Colon (tissue), 2 donors: ENCODE results near the gene TIGD3.
"Not testable (repeated sequence)": the region's sequence is repeated elsewhere in the genome, so short reads cannot be mapped to it uniquely, and the experiment has no call there.

Experiments used
- FAIRE-seq: peaks from 2 replicates; lab custom pipeline; 2012; peaks lifted over from hg19 to GRCh38; lab: Jason Lieb, UNC
- donor health status: control.
- donor health status: control.

The TIGD3 gene

DNA sequence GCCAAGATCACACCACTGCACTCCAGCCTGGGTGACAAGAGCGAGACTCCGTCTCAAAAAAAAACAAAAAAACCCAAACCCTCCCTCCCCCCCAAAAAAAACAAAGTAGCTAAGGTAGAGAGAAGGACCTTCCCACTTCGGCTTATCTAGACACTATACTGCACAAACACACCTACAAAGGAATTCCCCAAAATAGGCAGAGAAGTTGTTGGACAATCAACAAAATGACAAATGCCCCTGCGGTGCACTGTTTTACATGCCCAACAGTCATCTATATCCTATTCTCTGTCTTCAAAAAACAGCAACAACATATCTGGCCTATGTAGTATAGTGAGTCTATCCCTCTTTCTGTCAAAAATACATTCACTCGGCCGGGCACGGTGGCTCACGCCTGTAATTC is 27.5 kb upstream of the TIGD3 start:
- FAIRE-seq = no peak

- FAIRE-seq = no peak
Measured at GRCh38 chr11:65329478-65329877, 25.1 kb upstream of the TIGD3 start.

DNA sequence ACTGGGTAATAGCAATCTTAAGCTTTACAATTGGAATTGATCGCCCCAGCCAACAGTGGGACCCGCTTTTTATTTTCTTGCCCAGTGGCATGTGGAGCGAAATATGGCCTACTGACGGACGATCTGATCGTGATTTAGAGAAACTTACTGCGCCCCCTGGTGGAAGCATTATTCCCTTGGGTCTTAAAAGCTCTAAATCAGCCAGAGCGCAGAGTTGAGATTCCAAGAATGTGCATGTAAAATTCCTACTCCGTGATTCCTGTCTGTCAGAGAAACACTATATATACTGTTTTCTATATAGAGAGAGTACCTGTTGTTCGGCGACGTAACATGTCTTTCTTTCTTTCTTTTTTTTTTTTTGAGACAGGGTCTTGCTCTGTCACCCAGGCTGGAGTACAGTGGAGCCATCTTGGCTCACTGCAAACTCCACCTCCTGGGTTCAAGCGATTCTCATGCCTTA is 24.6 kb upstream of the TIGD3 start:
- no peak for FAIRE-seq

- no peak for FAIRE-seq
Measured at GRCh38 chr11:65330544-65330943, 24.0 kb upstream of the TIGD3 start.

- FAIRE-seq = not testable (repeated sequence)
Measured at GRCh38 chr11:65332591-65332990, 22.0 kb upstream of the TIGD3 start.

- no peak for FAIRE-seq
Measured at GRCh38 chr11:65334696-65335295, 19.8 kb upstream of the TIGD3 start.

GRCh38 chr11:65338676-65339075 is 15.9 kb upstream of the TIGD3 start:
- FAIRE-seq = no peak

- FAIRE-seq = no peak
Measured at GRCh38 chr11:65340226-65340625, 14.3 kb upstream of the TIGD3 start.

DNA sequence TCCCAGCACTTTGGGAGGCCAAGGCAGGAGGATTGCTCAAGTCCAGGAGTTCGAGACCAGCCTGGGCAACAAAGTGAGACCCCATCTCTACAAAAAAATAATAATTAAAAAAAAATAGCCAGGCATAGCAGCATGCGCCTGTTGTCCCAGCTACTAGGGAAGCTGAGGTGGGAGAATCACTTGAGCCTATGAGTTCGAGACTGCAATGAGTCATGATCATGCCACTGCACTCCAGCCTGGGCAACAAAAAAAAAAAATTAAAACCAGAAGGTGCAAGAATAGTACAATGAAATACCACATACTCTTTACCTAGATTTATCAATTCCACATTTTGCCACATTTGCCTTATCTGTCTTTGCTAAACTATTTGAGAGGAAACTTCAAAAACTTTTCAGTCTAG is 12.7 kb upstream of the TIGD3 start:
- FAIRE-seq = no peak

GRCh38 chr11:65351511-65351910 is 3.0 kb upstream of the TIGD3 start:
- no peak for FAIRE-seq

- FAIRE-seq = no peak
Measured at GRCh38 chr11:65352783-65353182, 1.8 kb upstream of the TIGD3 start.

DNA sequence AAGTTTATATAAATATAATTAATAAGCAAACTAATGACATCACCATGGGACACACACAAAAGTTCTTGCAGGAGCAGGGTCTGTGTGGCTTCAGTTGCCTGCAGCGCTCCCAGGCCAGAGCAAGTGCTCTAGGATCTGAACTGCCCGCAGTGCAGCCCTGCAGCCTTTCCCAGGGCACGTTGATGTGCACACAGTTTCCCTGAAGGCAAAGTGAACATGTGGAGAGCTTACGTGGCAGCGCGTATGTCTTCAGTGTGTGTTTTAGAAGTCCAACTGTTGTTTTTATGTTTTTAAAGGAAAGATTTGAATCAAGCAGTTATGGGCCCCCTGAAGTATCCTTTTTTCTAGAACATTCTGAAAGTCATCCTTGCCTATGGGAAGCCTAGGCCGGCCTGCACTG is 1.2 kb upstream of the TIGD3 start:
- no peak for FAIRE-seq

DNA sequence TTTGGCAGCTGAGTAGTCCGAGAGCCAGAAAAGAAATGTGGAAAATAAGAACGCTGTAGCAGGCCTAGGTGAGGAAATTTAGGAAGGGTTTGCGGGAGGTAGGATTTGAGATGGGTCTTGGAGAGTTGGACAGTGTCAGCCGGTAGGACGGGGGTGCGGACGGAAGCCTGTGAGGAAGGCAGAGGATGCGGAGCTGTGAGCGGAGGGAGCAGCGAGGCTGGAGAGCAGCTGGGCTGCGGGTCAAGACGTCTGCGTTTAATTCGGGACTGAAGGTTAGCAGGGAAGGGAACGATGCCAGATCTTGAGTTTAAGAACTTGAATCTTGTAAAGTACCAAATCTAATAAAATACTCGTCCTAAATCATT is 669 bp upstream of the TIGD3 start:
- FAIRE-seq = no peak

DNA sequence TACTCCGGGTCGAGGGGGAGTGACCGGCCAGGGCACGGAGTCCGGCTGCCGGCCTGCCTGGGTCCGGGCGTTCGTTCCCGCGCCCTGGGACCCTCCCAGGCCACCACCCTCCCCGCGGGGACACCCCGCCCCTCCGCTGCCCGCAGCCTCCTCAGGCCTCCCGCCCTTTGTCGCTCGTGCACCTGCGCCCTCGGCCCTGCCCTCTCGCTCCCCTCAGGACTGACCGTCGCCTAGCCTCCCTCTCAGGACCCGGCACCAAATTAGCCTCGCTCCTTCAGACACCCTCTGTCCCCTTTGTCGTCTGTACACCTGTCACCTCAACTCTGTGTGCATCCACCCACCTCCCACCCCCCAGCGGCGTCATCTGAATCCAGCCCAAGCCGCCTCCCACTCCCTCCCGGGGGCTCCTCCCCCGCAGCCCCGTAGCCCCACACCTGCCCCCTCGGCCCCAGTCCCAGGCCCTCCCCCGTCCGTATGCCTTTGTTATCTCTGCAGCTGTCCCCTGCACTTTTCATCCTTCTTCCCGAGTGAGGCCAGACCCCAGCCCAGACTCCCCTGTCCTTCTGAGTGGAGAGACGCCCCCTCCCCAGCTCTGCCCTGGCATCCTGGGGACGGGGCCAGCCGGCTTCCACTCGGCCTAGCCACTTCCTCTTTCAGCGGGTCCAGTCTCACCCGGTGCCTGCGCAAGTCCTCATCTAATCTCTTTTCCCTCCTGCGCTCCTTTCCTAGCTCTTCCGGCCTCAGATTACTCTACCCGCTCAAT is 643 bp downstream of the TIGD3 start:
- FAIRE-seq = no peak

DNA sequence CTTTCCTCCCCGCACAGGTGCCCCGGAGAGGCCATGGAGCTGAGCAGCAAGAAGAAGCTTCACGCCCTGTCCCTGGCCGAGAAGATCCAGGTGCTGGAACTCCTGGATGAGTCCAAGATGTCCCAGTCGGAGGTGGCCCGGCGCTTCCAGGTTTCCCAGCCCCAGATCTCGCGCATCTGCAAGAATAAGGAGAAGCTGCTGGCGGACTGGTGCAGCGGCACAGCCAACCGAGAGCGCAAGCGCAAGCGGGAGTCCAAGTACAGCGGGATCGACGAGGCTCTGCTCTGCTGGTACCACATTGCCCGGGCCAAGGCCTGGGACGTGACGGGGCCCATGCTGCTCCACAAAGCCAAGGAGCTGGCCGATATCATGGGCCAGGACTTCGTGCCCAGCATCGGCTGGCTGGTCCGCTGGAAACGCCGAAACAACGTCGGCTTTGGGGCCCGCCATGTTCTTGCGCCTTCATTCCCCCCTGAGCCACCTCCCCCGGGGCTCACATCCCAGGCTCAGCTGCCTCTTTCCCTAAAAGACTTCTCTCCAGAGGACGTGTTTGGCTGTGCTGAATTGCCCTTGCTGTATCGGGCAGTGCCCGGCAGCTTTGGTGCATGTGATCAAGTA is 1.3 kb downstream of the TIGD3 start:
- FAIRE-seq = no peak

- no peak for FAIRE-seq
Measured at GRCh38 chr11:65356394-65356972, 1.9 kb downstream of the TIGD3 start.

GRCh38 chr11:65357856-65358356 is 3.4 kb downstream of the TIGD3 start:
- no peak for FAIRE-seq

GRCh38 chr11:65362320-65362931 is 7.9 kb downstream of the TIGD3 start:
- FAIRE-seq = no peak

- FAIRE-seq = no peak
Measured at GRCh38 chr11:65362966-65363365, 8.4 kb downstream of the TIGD3 start.

DNA sequence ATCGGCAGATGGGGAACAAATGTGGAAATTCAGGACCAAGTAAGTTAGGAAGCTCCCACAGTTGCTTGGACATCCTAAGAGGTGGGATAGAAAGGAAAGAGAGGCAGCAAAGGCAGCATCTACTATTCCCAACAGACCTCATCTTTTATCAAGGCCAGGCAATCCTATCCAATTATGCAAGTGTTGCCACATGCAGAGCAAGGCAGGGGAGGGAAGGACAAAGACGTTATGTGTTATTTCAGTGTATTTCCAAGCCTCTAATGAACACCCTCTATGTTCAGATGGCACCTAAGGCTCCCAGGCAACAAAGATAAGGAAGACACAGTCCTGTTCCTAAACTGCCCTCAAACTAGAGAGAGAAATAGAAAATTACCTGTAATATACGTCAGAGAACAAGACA is 9.2 kb downstream of the TIGD3 start:
- FAIRE-seq = no peak

- FAIRE-seq = no peak
Measured at GRCh38 chr11:65366340-65366773, 11.8 kb downstream of the TIGD3 start.

DNA sequence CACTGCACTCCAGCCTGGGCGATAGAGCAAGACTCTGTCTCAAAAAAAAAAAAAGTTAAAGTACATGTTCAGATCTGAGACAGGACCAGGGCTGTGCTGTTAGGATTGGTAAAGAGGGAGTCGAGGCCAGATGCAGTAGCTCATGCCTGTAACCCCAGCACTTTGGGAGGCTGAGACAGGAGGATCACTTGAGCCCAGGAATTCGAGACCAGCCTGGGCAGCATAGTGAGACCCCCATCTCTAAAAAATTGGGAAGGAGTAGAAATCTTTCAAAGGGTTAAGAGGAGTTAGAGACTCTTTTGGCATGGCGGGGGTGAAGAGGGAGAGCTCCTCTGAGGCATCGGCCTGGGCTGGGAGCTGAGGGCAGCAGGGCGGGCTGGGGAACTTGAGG is 16.1 kb downstream of the TIGD3 start:
- no peak for FAIRE-seq
